H9 (cell line): ENCODE results near the gene TCF4. TPM values are rescaled to one million over a fixed set of nuclear protein-coding genes. Genes with fewer than 3 reads are reported as not detected.

ENCODE experiments used
- DNase-seq: peaks from one replicate; pipeline ENCODE4 v3.0.0-alpha.2; 2017
- H2AFZ ChIP-seq: one replicate; pipeline ENCODE4 v1.6.1; 2013; ENCODE audit warnings: mild to moderate bottlenecking, low read length, control low read depth, moderate library complexity
- H2AK5ac ChIP-seq: 2 replicates; pipeline ENCODE4 v1.6.1; 2013; ENCODE audit warnings: low read length, control low read depth, mixed read lengths; ENCODE audit not compliant: insufficient read length
- H2BK120ac ChIP-seq: one replicate; pipeline ENCODE4 v1.6.1; 2013; ENCODE audit warnings: low read depth, mild to moderate bottlenecking, low read length, control low read depth, inconsistent platforms; ENCODE audit not compliant: poor library complexity, severe bottlenecking
- H2BK12ac ChIP-seq: 2 replicates; pipeline ENCODE4 v1.6.1; 2013; ENCODE audit warnings: low read length, control low read depth, mixed read lengths, low read depth; ENCODE audit not compliant: insufficient read length
- H2BK15ac ChIP-seq: 2 replicates; pipeline ENCODE4 v1.6.1; 2013; ENCODE audit warnings: low read depth, low read length, control low read depth
- H2BK20ac ChIP-seq: one replicate; pipeline ENCODE4 v1.6.1; 2013; ENCODE audit warnings: low read depth, mild to moderate bottlenecking, low read length, control low read depth, inconsistent platforms; ENCODE audit not compliant: poor library complexity, severe bottlenecking
- H2BK5ac ChIP-seq: 2 replicates; pipeline ENCODE4 v1.6.1; 2013; ENCODE audit warnings: low read length, control low read depth, mixed read lengths; ENCODE audit not compliant: insufficient read length
- H3K14ac ChIP-seq: 2 replicates; pipeline ENCODE4 v1.6.1; 2013; ENCODE audit warnings: low read length, control low read depth; ENCODE audit not compliant: insufficient read depth
- H3K18ac ChIP-seq: 2 replicates; pipeline ENCODE4 v1.6.1; 2013; ENCODE audit warnings: low read depth, mild to moderate bottlenecking, mixed read lengths, low read length, control low read depth; ENCODE audit not compliant: insufficient read length
- H3K23ac ChIP-seq: 2 replicates; pipeline ENCODE4 v1.6.1; 2013; ENCODE audit warnings: low read length, control low read depth, mixed read lengths, low read depth; ENCODE audit not compliant: insufficient read length
- H3K23me2 ChIP-seq: 2 replicates; pipeline ENCODE4 v1.6.1; 2013; ENCODE audit warnings: low read depth, mild to moderate bottlenecking, mixed read lengths, low read length, control low read depth; ENCODE audit not compliant: insufficient read length, poor library complexity, severe bottlenecking
- H3K27ac ChIP-seq: 2 replicates; pipeline ENCODE4 v1.5.1; 2013; ENCODE audit warnings: low read length, control low read depth, mixed read lengths, low read depth; ENCODE audit not compliant: insufficient read length
- H3K27me3 ChIP-seq: 2 replicates; pipeline ENCODE4 v1.6.1; 2013; ENCODE audit warnings: low read length, control low read depth, inconsistent platforms; ENCODE audit not compliant: insufficient read depth
- H3K4ac ChIP-seq: 2 replicates; pipeline ENCODE4 v1.6.1; 2013; ENCODE audit warnings: low read depth, mild to moderate bottlenecking, control low read depth, inconsistent platforms, low read length, moderate library complexity
- H3K4me1 ChIP-seq: 2 replicates; pipeline ENCODE4 v1.6.1; 2013; ENCODE audit warnings: low read length, control low read depth, inconsistent platforms; ENCODE audit not compliant: insufficient read depth
- H3K4me2 ChIP-seq: 2 replicates; pipeline ENCODE4 v1.6.1; 2013; ENCODE audit warnings: low read length, control low read depth, mixed read lengths; ENCODE audit not compliant: insufficient read length, insufficient read depth
- H3K56ac ChIP-seq: 2 replicates; pipeline ENCODE4 v1.6.1; 2013; ENCODE audit warnings: low read depth, mild to moderate bottlenecking, mixed read lengths, low read length, control low read depth; ENCODE audit not compliant: insufficient read length
- H3K79me1 ChIP-seq: 2 replicates; pipeline ENCODE4 v1.6.1; 2013; ENCODE audit warnings: low read depth, mild to moderate bottlenecking, moderate library complexity, low read length, control low read depth, inconsistent platforms; ENCODE audit not compliant: insufficient read depth, poor library complexity, severe bottlenecking
- H3K79me2 ChIP-seq: 2 replicates; pipeline ENCODE4 v1.6.1; 2013; ENCODE audit warnings: low read length, control low read depth, inconsistent platforms; ENCODE audit not compliant: insufficient read depth
- H3K9ac ChIP-seq: 2 replicates; pipeline ENCODE4 v1.6.1; 2013; ENCODE audit warnings: low read length, control low read depth, mixed read lengths; ENCODE audit not compliant: insufficient read length; ENCODE audit errors: extremely low read depth
- H3K9me3 ChIP-seq: one replicate; pipeline ENCODE4 v1.6.1; 2013; ENCODE audit warnings: low read depth, low read length, inconsistent platforms; ENCODE audit not compliant: control insufficient read depth
- H3T11ph ChIP-seq: one replicate; pipeline ENCODE4 v1.6.1; 2013; ENCODE audit warnings: mild to moderate bottlenecking, low read length, control low read depth, inconsistent platforms
- H4K20me1 ChIP-seq: one replicate; pipeline ENCODE4 v1.6.1; 2013; ENCODE audit not compliant: control insufficient read depth, insufficient read length, insufficient read depth
- H4K5ac ChIP-seq: 2 replicates; pipeline ENCODE4 v1.6.1; 2013; ENCODE audit warnings: low read depth, mild to moderate bottlenecking, mixed read lengths, low read length, control low read depth; ENCODE audit not compliant: insufficient read length
- H4K8ac ChIP-seq: replicated peaks from 2 replicates; pipeline ENCODE4 v1.6.1; 2013; ENCODE audit warnings: low read length, control low read depth, mixed read lengths, low read depth; ENCODE audit not compliant: insufficient read length
- H4K91ac ChIP-seq: 2 replicates; pipeline ENCODE4 v1.6.1; 2013; ENCODE audit warnings: low read depth, mild to moderate bottlenecking, moderate library complexity, mixed read lengths, low read length, control low read depth; ENCODE audit not compliant: insufficient read length
- H3K27ac Mint-ChIP-seq, 3 experiments: 2 replicates in 2 of 3; 3 replicates in 1 of 3; pipeline ENCODE4 v1.8.0; 2020 to 2021; ENCODE audit warnings: mixed read lengths in 3 of 3, mild to moderate bottlenecking in 1 of 3, moderate library complexity in 1 of 3
- H3K27me3 Mint-ChIP-seq: 2 replicates; pipeline ENCODE4 v1.8.0; 2021; ENCODE audit warnings: low read depth, mild to moderate bottlenecking, moderate library complexity, mixed read lengths
- H3K36me3 Mint-ChIP-seq, 3 experiments: 2 replicates in 2 of 3; 3 replicates in 1 of 3; pipeline ENCODE4 v1.8.0; 2020 to 2021; ENCODE audit warnings: low read depth in 3 of 3, mixed read lengths in 3 of 3; ENCODE audit not compliant: insufficient read depth in 1 of 3
- H3K4me1 Mint-ChIP-seq, 2 experiments: 2 replicates each; pipeline ENCODE4 v1.8.0; 2020; ENCODE audit warnings: mixed read lengths in 2 of 2
- H3K4me3 Mint-ChIP-seq, 2 experiments: 2 replicates in 1 of 2; 3 replicates in 1 of 2; pipeline ENCODE4 v1.8.0; 2020 to 2021; ENCODE audit warnings: mild to moderate bottlenecking in 2 of 2, mixed read lengths in 2 of 2, moderate library complexity in 1 of 2
- H3K9me3 Mint-ChIP-seq, 2 experiments: 2 replicates in 1 of 2; 3 replicates in 1 of 2; pipeline ENCODE4 v1.8.0; 2020; ENCODE audit warnings: mild to moderate bottlenecking in 2 of 2, mixed read lengths in 2 of 2, moderate library complexity in 1 of 2
- WGBS: extraction: QIAGEN DNeasy Blood & Tissue Kit; methylation state at CpG from one replicate; pipeline ENCODE4 v1.1.7; 2013; ENCODE audit warnings: missing lambda C conversion rate, low lambda C conversion rate, mixed read lengths; ENCODE audit not compliant: insufficient read length; ENCODE audit errors: extremely low coverage; 5-methylcytosine and 5-hydroxymethylcytosine counted together
- total RNA-seq: library from RNA; stranded (reverse); gene quantifications from 2 replicates; pipeline ENCODE4 v1.2.1, GENCODE V29; 2021
- TF ChIP-seq, protein P1 (sequence below): fragments of 200-600 bp; sonication (generic); conservative IDR thresholded peaks from 3 replicates; pipeline ENCODE4 v1.8.0; 2021; ENCODE audit warnings: antibody characterized with exemption, mild to moderate bottlenecking

Gene TCF4
- total RNA-seq, 1 experiment from 2014 or later: 99.4 TPM

DNA sequence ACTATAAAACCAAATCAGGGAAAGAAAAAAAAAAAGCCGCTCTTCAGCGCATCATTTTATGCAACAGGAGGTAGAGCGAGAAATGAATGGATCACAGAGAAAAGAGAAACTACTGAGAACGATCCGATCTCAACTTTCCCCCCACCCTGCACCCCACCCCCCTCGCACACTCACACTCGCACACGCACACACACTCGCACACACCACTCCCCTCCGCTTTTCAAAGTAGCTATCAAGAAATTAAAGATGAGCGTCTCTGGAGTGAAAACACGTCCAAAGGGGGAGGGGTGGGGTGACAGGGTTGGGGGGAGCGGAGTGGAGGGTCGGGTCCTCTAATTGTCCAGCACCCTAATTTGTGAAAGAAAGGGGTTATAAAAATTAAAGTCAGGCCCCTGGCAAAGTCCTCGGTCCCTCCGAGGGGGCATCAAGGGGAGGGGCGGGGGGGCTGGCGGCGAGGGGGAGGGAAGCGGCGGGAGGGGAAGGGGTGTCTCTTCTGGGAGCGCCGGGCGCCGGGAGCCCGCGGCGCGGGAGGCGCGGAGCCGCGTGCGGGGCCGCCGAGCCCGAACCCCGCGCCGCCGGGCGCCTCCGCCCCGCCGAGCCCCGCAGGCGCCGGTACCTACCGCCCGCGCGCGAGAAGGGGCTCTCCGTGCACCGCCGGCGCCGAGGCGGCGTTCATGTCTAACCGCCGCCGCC lies 428 bp downstream of the TCF4 start:
- H3K9me3 ChIP-seq: no peaks in the 10 kb centered on the region
- H3K27ac ChIP-seq: no peak overlapping the region
- H2BK15ac ChIP-seq: no peak overlapping the region
- H2BK120ac ChIP-seq: no peak overlapping the region
- no peak overlapping the region for H4K8ac ChIP-seq
- no peak overlapping the region for H3K56ac ChIP-seq
- H3K9me3 Mint-ChIP-seq: no peaks in the 10 kb centered on the region
- no peak overlapping the region for H4K5ac ChIP-seq
- peak overlapping the region; percentile 43 for H3K4me2 ChIP-seq
- H3K79me1 ChIP-seq: no peaks in the 10 kb centered on the region
- H3K27ac Mint-ChIP-seq: peak overlapping the region; percentile 92 to 96 (median 94)
- H2BK20ac ChIP-seq: no peak overlapping the region
- H3K27me3 Mint-ChIP-seq: no peaks in the 10 kb centered on the region
- H3K36me3 Mint-ChIP-seq: peaks cover 7 to 20% (median 17%) of the 10 kb centered on the region in 3 experiments; a peak in 6 of 7 replicates
- H3K27me3 ChIP-seq: no peaks in the 10 kb centered on the region
- no peak overlapping the region for H3K23ac ChIP-seq
- no peak overlapping the region for H3T11ph ChIP-seq
- H3K9ac ChIP-seq: peak overlapping the region; percentile 77
- no peak overlapping the region for H2AFZ ChIP-seq
- no peaks in the 10 kb centered on the region for H4K20me1 ChIP-seq
- peak overlapping the region; percentile 86 to 95 for H3K4me3 Mint-ChIP-seq
- peaks cover 41 to 45% of the 10 kb centered on the region in 2 experiments for H3K4me1 Mint-ChIP-seq
- no peak overlapping the region for H2AK5ac ChIP-seq
- peaks cover 5% of the 10 kb centered on the region; the same call in 1 of the 2 replicates for H3K79me2 ChIP-seq
- TF ChIP-seq, protein P1, sequence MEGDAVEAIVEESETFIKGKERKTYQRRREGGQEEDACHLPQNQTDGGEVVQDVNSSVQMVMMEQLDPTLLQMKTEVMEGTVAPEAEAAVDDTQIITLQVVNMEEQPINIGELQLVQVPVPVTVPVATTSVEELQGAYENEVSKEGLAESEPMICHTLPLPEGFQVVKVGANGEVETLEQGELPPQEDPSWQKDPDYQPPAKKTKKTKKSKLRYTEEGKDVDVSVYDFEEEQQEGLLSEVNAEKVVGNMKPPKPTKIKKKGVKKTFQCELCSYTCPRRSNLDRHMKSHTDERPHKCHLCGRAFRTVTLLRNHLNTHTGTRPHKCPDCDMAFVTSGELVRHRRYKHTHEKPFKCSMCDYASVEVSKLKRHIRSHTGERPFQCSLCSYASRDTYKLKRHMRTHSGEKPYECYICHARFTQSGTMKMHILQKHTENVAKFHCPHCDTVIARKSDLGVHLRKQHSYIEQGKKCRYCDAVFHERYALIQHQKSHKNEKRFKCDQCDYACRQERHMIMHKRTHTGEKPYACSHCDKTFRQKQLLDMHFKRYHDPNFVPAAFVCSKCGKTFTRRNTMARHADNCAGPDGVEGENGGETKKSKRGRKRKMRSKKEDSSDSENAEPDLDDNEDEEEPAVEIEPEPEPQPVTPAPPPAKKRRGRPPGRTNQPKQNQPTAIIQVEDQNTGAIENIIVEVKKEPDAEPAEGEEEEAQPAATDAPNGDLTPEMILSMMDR: no peak
- no CpG with 5 or more reads among the region's 63 CpGs for WGBS
- H3K18ac ChIP-seq: no peak overlapping the region
- no peak overlapping the region for H2BK12ac ChIP-seq
- H3K4me1 ChIP-seq: peaks cover 4% of the 10 kb centered on the region; the same call in 1 of the 2 replicates
- H3K14ac ChIP-seq: peak overlapping the region; percentile 72; the same call in 1 of the 2 replicates
- H2BK5ac ChIP-seq: no peak overlapping the region
- H3K4ac ChIP-seq: no peak overlapping the region; the same call in 1 of the 2 replicates
- peak; percentile 30 for DNase-seq
- no peak overlapping the region for H4K91ac ChIP-seq
- H3K23me2 ChIP-seq: peaks cover 11% of the 10 kb centered on the region
